GM12874 (cell line): ENCODE measurements around the gene SH2D3C.

Experiments used
- TF ChIP-seq, protein P1 (sequence below): IDR thresholded peaks from 2 replicates; pipeline ENCODE4 v1.5.1; 2011; ENCODE audit warnings: low read depth, mild to moderate bottlenecking, control low read depth, low read length, moderate library complexity; ENCODE audit not compliant: insufficient read depth

The SH2D3C gene

GRCh38 chr9:127746959-127747569 is 31.4 kb downstream of the SH2D3C start:
- TF ChIP-seq, protein P1, sequence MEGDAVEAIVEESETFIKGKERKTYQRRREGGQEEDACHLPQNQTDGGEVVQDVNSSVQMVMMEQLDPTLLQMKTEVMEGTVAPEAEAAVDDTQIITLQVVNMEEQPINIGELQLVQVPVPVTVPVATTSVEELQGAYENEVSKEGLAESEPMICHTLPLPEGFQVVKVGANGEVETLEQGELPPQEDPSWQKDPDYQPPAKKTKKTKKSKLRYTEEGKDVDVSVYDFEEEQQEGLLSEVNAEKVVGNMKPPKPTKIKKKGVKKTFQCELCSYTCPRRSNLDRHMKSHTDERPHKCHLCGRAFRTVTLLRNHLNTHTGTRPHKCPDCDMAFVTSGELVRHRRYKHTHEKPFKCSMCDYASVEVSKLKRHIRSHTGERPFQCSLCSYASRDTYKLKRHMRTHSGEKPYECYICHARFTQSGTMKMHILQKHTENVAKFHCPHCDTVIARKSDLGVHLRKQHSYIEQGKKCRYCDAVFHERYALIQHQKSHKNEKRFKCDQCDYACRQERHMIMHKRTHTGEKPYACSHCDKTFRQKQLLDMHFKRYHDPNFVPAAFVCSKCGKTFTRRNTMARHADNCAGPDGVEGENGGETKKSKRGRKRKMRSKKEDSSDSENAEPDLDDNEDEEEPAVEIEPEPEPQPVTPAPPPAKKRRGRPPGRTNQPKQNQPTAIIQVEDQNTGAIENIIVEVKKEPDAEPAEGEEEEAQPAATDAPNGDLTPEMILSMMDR: no peak

DNA sequence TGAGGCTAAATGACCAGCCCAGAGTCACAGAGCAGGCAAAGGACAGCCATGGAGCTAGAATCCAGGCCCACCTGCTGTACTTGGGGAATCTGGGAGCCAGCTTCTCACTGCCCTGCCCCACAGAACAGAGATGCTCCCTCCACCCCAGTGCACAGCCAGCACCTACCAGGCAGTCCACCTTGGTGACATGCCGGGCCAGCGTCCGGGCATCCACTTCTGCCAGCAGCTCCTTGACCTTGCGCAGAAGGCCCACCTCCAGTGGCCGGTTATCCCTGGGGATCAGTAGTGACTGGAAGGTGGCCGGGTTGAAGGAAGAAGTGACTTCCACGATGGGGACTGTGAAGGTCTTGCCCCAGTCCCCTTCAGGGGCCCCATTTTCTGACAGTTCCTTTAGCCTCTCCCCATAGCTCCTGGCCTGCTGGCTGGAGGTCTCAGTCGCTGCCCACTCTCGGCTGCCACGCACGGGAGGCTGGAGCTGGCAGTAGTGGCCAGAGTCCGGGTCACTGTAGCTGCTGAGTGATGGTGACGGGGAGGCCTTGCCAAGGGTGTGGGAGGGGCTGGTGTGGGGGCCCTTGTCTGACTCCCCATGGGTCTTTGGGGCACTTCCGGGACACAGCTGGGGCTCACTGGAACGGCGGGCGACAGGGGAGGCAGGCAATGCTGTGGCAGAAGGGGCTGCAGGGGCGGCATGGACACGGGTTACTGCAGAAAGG is 33.9 kb downstream of the SH2D3C start:
- TF ChIP-seq, protein P1: no peak

DNA sequence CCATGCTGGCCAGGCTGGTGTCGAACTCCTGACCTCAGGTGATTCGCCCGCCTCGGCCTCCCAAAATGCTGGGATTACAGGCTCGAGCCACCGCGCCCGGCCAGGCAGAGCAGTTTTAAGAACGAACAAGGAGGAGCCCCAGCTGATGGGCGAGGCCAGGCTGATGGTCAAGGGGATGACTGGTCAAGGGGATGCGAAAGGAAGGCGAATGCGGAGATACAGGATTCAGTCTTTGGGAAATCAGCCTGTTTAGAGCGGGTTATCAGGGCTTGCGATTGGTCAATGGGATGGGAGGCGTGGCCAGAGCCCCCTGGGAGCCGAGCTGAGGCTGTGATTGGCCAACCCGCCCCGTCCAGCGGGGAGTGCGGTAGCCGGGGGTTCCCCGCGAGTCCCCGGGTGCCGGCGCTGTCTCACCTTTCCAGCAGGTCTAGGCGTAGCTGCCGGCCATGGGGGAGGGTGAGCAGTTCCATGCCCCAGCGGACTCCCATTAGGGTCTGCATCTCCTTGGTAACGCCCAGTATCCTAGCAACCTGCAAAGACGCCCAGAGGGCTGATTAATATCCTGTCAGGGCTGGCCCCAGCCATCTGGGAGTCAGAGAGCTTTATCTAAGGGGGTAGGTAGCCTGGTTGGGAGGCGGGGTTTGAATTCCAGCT is 35.9 kb downstream of the SH2D3C start:
- TF ChIP-seq, protein P1: no peak

DNA sequence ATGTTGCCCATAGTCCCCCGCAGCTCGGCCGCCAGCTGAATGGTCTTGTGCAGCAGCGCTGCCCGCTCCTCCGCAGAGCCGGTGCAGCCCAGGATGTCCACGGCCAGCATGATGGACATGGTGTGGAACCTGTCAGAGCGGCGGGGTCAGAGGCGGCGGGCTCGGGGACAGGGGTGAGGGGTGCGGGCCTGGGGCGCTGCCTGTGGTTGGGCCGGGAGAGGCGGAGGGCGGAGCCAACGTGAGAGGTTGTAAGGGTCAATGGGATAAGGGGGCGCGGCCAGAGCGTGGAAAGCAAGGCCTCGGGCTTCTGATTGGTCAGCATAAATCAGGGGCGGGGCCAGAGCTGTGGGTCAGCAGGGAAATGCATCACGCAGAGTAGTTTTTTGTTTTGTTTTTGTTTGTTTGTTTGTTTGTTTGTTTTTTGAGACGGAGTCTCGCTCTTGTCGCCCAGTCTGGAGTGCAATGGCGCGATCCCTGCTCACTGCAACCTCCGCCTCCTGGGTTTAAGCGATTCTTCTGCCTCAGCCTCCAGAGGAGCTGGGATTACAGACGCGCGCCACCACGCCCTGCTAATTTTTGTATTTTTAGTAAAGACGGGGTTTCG is 36.5 kb downstream of the SH2D3C start:
- TF ChIP-seq, protein P1: no peak

DNA sequence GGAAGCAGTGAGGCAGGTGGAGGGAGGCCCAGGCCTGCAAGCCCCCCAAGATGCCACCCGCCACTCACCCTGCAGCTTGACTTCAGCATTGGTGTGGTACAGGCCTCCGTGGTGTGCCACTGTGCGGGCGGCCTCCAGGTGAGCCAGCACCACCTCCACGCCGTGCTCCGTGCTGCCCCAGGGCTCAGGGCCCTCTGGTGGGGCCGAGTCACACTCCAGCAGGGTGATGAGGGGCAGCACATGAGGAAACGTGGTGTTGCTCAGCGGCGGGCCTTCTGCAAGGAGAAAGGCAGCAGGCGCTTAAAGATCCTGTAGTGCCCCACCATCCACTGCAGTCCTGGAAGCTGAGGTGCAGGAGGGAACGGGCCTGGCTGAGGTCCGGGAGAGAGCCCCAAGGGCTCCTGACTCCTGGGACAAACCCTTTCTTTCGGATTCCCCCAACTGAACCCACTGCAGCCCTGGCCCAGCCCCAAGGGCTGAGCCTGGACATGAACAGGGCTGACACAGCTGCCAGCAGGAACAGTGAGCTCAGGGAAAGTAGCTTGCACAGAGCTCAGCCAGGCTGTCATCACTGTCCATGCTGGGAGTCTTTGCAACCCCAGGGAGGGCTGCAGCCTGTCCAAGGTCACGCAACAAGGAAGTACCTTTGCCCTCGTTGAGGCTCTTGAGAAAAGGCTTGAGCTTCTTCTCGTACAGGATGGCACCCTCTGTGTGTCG is 38.7 kb downstream of the SH2D3C start:
- TF ChIP-seq, protein P1: no peak

DNA sequence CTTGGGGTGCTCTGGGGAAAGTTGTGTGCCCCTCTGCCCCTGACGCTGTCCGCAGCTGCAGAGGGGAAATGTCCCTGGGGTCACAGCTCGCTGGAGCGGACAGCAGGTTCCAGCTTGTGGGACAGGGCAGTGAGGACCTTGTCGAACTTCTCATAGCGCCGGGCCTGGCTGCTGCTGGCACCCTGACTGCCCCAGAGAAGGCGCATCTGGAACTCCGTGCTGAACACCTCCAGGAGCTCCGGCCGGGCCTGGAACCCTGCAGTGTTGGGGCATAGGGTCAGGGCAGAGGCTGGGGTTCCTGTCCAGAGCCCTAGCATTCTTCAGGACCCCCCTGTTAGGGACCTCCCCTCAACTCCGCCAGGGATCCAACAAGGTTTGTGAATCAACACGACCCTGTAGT is 39.8 kb downstream of the SH2D3C start:
- TF ChIP-seq, protein P1: no peak
